Renal pelvis (tissue), 4 donors: Measurements from ENCODE around the gene PRPF40B. TPM values are rescaled to one million over a fixed set of nuclear protein-coding genes. Genes with fewer than 3 reads are reported as not detected.

Experiments
- DNase-seq: peaks from one replicate; pipeline ENCODE4 v3.0.0-alpha.2; 2013
- polyA plus RNA-seq, 3 donors: library from polyadenylated mRNA; unstranded; fragments of 120-200 nt; gene quantifications; one replicate each; pipeline ENCODE4 v1.2.1, GENCODE V29; 2013; ENCODE audit not compliant: insufficient read length in 3 of 3

PRPF40B gene
- polyA plus RNA-seq, 3 donors: 25.0 to 34.9 (median 32.1) TPM

- DNase-seq: no peak
Measured at GRCh38 chr12:49635036-49635435, 11.7 kb downstream of the PRPF40B start.

DNA sequence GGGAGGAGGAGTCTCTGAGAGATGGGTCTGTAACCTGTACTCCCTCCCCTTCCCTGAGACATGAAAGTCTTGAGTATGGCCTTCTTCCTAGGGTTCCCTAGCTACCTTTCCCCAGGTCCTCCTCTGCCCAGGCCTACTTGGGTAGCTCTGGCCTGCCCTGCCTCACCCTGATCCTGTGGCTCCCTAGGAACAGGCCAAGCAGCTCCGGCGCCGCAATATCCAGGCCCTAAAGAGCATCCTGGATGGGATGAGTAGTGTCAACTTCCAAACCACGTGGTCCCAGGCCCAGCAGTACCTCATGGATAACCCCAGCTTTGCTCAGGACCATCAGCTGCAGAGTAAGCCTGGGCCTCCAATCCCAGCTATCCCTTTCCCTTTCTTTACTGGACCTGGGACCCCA, 12.3 kb downstream of the PRPF40B start:
- no peak for DNase-seq

GRCh38 chr12:49636574-49636973, 13.2 kb downstream of the PRPF40B start:
- no peak for DNase-seq

DNA sequence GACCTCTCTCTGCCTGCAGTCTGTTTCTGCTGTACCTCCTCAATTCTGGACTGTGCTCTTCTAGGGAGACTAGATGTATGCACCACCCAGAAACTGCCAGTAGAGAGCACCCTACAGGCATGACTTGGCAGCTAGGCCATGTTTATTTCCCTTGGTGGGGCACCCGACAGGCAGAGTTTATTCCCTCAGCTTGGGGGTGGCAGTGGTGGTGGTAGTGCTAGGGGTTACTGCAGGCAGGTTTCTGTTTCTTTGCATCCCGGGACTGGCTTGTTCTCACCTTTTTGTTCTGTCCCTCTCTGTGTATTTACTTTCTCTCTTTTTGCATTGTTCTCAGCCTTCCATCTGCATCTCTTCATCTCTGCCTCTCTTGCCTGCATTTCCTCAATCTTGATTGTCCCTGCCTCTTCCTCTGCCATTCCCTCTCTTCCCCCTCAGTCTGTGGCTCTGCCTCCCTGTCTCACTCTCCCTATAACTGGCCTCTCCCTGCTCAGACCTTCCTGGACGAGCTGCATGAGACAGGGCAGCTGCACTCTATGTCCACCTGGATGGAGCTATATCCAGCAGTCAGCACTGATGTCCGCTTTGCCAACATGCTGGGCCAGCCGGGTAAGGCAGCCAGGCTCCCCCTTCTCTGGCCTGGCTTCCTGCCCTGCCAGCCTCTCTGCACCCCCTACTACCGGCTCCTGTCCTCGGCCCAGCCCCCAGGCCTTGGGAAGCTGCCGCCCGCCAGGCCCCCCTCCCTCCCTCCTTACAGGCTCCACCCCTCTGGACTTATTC, 13.8 kb downstream of the PRPF40B start:
- peak; percentile 65 for DNase-seq

DNA sequence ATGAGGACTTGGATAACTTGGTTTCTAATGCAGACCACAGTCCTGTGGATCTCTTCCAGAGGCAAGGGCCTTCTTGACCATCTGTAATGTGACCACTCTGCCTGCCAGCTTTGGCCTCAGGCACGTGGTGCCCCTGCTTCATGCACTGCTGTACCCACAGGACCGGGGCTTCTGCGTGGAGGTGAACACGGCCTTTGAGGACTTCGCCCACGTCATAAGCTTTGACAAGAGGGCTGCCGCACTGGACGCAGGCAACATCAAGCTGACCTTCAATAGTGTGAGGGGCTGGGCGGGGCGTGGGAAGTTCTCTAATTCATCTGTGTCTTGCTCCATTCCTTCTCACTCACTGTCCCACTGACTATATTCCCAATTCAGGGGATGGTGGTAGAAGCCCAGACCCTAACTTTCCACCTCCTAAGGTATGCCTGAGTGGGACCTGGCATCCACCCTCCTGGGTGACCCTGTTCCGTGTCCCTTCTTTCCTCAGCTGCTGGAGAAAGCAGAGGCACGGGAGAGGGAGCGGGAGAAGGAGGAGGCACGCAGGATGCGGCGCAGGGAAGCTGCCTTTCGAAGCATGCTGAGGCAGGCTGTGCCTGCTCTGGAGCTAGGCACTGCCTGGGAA, 18.5 kb downstream of the PRPF40B start:
- DNase-seq: no peak

- DNase-seq: no peak
Measured at GRCh38 chr12:49642370-49642802, 19.0 kb downstream of the PRPF40B start.

DNA sequence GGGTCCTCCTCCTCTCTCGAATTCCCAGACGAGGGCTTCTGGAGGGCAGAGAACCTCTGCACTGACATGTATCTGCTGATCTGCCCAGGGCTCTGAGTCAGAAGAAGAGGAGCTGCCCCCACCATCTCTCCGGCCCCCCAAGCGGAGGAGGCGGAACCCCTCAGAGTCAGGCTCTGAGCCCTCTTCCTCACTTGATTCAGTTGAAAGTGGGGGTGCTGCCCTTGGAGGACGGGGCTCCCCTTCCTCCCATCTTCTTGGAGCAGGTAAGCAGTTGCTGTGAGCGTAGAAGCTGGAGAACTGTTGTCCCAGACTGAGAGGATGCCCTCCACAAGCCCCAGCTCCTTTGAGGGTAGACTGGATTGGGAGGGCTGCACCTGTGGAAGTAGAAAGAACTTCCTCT, 19.8 kb downstream of the PRPF40B start:
- DNase-seq: no peak

DNA sequence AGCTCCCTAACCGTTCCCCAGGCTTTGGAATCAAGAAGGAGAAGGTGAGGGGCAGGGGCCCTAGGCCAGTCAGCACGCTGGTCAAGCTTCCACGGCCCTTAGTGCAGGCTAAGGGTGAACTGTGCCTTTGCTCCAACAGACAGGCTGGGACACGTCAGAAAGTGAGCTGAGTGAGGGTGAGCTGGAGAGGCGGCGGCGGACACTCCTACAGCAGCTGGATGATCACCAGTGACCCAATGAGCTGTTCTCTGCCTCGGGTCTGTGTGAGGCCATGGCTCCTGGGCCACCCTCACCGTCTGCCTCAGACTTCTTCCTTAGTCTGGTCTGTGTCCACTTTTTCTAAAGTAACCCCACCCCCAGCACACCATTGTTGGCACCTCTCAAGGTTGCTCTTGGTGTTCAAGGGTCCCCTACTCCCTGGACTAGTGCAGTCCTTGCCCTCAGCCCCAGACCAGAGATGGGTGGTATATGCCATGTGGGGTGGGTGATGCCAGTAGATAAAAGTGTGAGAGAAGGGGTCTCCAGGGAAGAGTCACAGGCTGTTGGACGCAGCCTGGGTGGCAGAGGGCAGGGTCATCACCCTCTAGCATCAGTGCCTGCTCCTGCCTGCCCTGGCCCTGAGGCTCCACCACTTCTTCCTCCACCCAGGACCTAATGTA, 20.7 kb downstream of the PRPF40B start:
- no peak for DNase-seq

DNA sequence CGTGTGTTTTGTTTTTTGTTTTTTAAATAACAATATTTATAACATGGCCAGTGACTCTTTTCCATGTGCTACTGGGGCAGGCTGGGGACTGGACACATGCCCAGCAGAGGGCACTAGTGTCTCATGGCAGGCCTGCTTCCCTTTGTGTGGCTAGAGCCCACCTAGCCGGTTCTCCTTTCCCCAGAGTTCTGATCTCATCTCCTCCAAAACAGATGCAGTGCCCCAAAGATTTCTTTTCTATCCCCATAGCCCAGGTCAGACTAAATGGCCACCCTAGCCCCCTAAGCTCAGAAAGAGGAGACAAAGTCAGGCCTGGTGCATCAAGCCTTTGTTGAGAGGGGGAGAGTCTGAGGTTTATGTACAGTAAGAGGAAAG, 21.2 kb downstream of the PRPF40B start:
- DNase-seq: peak; percentile 76

GRCh38 chr12:49645146-49646039, 22.0 kb downstream of the PRPF40B start:
- no peak for DNase-seq

DNA sequence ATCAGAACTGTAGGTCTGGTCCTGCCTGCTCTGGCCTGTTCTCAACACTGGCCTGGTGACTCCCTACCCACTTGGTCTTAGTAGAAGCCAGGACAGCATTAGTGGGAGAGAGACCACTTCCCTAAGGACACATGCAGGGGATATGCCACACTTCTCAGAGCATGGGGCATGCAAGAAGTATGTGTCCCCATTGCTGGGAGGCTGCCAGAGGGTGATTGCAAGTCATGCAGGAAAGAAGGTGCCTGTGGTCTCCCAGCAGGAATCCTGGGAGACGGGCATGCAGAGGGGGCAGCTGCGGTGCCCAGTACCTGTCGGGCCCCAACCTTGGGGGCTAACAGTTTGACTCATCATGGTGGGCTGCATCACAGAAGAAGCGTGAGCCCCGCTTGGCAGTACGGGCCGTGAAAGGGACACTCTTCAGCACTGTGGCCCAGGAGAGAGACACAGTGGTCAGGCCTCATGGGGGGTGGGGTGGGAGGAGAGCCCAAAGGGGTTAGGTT, 23.0 kb downstream of the PRPF40B start:
- DNase-seq: no peak

DNA sequence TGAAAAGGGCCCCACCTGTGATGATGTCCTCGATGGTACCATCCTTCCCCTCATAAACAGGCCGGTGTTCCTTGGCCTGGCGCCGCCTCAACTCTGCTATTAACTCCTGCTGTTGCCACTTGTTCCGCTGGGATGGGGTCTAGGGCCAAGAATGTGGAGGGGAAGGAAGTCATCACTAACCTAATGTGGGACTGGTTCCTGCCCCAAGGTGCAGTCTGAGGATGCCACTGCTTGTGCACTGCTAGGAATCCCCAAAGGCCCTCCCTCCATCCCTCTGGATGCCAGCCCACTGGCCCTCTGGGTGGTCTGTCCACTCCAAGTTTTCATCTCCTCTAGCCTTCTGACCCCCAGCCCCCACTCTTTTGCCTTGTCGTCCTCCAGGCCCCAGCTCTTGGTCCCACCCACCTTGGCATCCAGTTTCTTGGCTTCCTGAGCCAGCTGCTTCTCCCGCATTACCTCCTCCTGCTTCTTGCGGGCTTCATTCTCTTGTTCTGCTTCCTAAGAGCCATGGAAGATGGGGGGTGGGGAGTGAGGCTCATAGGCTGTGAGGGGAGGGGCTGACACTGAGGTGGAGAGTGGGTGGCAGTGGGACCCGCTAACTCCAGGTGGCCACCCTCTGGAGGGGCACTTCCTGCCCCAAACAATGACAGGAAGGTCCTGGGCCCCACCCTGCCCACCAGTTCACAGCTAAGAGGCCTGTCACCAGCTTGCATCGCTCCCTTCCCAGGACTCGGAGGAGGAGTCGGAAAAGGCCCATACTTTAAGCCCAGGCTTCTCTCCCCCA, 23.7 kb downstream of the PRPF40B start:
- no peak for DNase-seq

GRCh38 chr12:49647827-49648711, 24.7 kb downstream of the PRPF40B start:
- DNase-seq: no peak

- no peak for DNase-seq
Measured at GRCh38 chr12:49648712-49649003, 25.3 kb downstream of the PRPF40B start.

GRCh38 chr12:49649445-49649844, 26.1 kb downstream of the PRPF40B start:
- DNase-seq: no peak

DNA sequence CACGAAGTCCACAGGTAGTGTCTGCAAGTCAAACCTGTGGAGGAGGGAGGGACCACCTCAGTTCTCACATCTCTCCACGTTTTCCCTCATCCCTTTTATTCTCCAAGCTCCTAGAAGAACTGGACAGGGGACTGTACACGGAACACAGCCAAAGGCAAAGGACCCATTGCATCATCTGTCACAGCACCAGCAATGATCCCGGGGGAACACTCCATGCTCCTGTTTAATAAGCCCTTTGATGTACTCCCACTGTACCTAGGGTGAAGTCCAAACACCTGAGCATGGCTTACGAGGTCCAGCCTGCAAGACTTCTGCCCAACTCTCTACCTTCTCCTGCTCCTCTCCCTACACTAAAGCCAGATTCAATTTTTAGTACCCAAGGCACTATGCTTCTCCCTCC, 26.5 kb downstream of the PRPF40B start:
- no peak for DNase-seq

DNA sequence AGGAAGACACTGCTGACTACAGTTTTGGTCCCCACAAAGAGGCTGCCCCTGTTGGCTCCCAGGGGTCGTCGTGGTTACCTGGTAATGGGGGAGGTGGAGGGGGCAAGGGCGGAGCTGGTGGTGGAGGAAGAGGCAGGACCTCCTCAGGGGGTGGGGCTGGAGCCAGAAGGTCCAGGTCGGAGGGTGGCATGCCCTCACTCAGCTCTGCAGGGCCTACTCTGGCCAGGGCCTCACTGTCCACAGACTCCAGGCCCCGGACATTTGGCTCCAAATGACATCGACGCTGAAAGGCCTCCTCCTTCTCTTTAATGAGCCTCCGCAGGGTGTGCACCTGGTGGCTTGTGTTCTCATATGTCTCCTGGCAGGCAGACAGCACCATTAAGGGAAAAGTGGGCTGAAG, 28.5 kb downstream of the PRPF40B start:
- no peak for DNase-seq

- no peak for DNase-seq
Measured at GRCh38 chr12:49652921-49653520, 29.7 kb downstream of the PRPF40B start.

DNA sequence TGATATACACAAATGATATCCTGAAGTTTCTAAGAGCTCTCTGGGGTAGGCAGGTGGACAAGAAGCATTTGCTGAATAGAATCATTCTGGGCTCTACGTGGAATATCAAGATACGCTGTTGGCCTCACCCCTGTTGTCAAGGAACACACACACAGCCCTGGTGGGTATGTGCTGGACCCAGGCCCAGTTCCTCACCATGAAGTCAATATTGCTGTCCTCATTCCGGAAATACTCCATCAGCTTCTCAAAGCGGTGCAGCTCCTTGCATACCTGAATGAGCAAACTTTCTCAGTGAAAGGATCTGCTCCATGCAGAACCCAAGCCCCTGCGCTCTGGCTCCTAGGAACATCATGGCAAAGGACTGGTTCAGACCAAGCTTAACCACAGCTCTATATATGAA, 31.4 kb downstream of the PRPF40B start:
- DNase-seq: no peak
